ENCODE results near the gene KRT36. TPM values are rescaled to one million over a fixed set of nuclear protein-coding genes. Genes with fewer than 3 reads are reported as not detected.

The KRT36 gene
- total and polyA plus RNA-seq, 8 donors = not detected

DNA sequence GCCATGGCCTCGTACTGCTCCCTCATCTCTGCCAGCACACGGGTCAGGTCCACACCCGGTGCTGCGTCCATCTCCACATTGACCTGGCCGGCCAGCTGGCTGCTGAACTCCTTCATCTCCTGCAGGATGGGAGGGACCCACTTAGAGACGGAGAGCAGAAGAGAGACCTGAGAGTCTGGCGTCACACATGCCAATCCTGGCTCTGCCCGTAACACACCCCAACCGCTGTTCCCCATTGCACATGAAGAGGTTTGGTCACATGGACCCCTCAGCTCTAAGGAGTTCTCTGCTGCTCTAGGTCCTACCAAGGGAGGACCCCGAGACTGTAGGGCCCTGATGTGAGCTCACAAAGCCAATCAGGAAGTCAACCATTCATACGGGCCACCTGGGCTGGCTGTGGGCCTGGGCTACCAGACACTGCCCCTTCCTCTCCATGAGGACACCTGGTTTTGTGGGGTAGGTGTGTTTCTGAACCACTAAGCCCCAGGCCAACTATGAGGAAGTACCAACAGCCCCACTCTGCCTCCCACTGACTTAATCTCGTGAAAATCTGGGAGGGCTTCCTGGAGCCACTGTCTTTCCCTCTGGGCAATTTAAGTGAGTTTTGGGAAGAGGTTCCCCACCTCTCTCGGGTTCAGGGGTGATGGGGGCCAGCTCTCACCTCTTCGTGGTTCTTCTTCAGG lies 26.6 kb upstream of the KRT36 start:
- DNase-seq = no peak
- peaks cover 0 to 12% (median 5%) of the 10 kb centered on the region in 4 donors for H3K4me1 ChIP-seq
- H3K36me3 ChIP-seq = no peaks in the 10 kb centered on the region
- intact Hi-C loops (cut with DNase I; ENCODE audit: low total_unique reads) = no loop called here
- 83 to 96% (median 91%) methylated on average over 12 to 14 of the region's 14 CpGs for WGBS, 5 donors
- no peak overlapping the region for H3K4me3 ChIP-seq
- no peak overlapping the region for H3K27ac ChIP-seq
- TF ChIP-seq POLR2A (IDR thresholded peaks at IDR 0.05) (no peak), EP300 (IDR thresholded peaks at IDR 0.05) (no peak), POLR2AphosphoS5 (IDR thresholded peaks at IDR 0.05) (no peak)
- TF ChIP-seq, protein P1, sequence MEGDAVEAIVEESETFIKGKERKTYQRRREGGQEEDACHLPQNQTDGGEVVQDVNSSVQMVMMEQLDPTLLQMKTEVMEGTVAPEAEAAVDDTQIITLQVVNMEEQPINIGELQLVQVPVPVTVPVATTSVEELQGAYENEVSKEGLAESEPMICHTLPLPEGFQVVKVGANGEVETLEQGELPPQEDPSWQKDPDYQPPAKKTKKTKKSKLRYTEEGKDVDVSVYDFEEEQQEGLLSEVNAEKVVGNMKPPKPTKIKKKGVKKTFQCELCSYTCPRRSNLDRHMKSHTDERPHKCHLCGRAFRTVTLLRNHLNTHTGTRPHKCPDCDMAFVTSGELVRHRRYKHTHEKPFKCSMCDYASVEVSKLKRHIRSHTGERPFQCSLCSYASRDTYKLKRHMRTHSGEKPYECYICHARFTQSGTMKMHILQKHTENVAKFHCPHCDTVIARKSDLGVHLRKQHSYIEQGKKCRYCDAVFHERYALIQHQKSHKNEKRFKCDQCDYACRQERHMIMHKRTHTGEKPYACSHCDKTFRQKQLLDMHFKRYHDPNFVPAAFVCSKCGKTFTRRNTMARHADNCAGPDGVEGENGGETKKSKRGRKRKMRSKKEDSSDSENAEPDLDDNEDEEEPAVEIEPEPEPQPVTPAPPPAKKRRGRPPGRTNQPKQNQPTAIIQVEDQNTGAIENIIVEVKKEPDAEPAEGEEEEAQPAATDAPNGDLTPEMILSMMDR (IDR thresholded peaks at IDR 0.05) = no peak
- peaks cover 0 to 24% (median 0%) of the 10 kb centered on the region in 3 donors for H3K27me3 ChIP-seq
- no peaks in the 10 kb centered on the region for H3K9me3 ChIP-seq

DNA sequence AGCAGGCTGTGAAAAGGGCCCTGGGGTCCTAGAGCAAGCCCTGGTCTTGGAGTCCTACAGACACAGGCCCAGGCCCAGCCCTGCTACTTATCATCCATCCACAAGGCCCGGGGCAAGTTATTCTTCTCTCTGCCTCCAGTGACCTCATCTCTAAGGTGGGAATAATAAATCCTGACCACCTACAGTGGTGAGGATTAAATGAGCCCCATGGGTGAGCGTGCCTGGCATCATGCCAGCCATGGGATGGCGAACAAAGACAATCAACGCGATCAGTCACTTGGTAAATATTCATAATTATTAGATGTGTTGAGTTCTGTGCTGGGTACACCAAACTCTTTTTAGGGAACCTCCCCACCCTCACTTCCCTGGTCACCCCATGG lies 23.4 kb upstream of the KRT36 start:
- Histone ChIP-seq H3K27ac (no peak overlapping the region), H3K36me3 (no peaks in the 10 kb centered on the region), H3K4me1 (peaks cover 0 to 16% (median 4%) of the 10 kb centered on the region in 4 donors), H3K4me3 (no peak overlapping the region), H3K27me3 (peaks cover 0 to 14% (median 0%) of the 10 kb centered on the region in 3 donors), H3K9me3 (no peaks in the 10 kb centered on the region)
- intact Hi-C loops (cut with DNase I; ENCODE audit: low total_unique reads) = no loop called here
- WGBS, 5 donors = 64 to 82% (median 68%) methylated on average over 5 of the region's 5 CpGs
- TF ChIP-seq POLR2AphosphoS5 (IDR thresholded peaks at IDR 0.05) (no peak), EP300 (IDR thresholded peaks at IDR 0.05) (no peak), POLR2A (IDR thresholded peaks at IDR 0.05) (no peak)
- TF ChIP-seq, protein P1 (IDR thresholded peaks at IDR 0.05) = no peak
- no peak for DNase-seq

- Histone ChIP-seq H3K27ac (no peak overlapping the region), H3K27me3 (peaks cover 0 to 14% (median 0%) of the 10 kb centered on the region in 3 donors), H3K4me1 (peaks cover 0 to 16% (median 4%) of the 10 kb centered on the region in 4 donors), H3K36me3 (no peaks in the 10 kb centered on the region), H3K9me3 (no peaks in the 10 kb centered on the region), H3K4me3 (no peak overlapping the region)
- DNase-seq = no peak
- TF ChIP-seq, protein P1 (IDR thresholded peaks at IDR 0.05) = no peak
- TF ChIP-seq POLR2A (IDR thresholded peaks at IDR 0.05) = no peak
- TF ChIP-seq EP300 (IDR thresholded peaks at IDR 0.05) = no peak
- no peak for TF ChIP-seq POLR2AphosphoS5 (IDR thresholded peaks at IDR 0.05)
- intact Hi-C loops (cut with DNase I; ENCODE audit: low total_unique reads) = no loop called here
- WGBS, 5 donors = 51 to 75% (median 69%) methylated on average over 7 of the region's 7 CpGs
Observed at GRCh38 chr17:41512546-41513167, 22.9 kb upstream of the KRT36 start.

- intact Hi-C loops (cut with DNase I; ENCODE audit: low total_unique reads) = no loop called here
- TF ChIP-seq POLR2A (IDR thresholded peaks at IDR 0.05) (no peak), EP300 (IDR thresholded peaks at IDR 0.05) (no peak), POLR2AphosphoS5 (IDR thresholded peaks at IDR 0.05) (no peak)
- TF ChIP-seq, protein P1 (IDR thresholded peaks at IDR 0.05) = no peak
- DNase-seq = no peak
- H3K4me1 ChIP-seq = peaks cover 0 to 16% (median 4%) of the 10 kb centered on the region in 4 donors
- peaks cover 0 to 14% (median 0%) of the 10 kb centered on the region in 3 donors for H3K27me3 ChIP-seq
- H3K9me3 ChIP-seq = no peaks in the 10 kb centered on the region
- no peak overlapping the region for H3K27ac ChIP-seq
- H3K4me3 ChIP-seq = no peak overlapping the region
- 65 to 72% (median 66%) methylated on average over 10 of the region's 10 CpGs for WGBS, 5 donors
- no peaks in the 10 kb centered on the region for H3K36me3 ChIP-seq
Observed at GRCh38 chr17:41511716-41512115, 22.0 kb upstream of the KRT36 start.

Data from stomach (tissue), 9 donors.